Measurements from ENCODE around the gene MIDN. TPM values are rescaled to one million over a fixed set of nuclear protein-coding genes. Genes with fewer than 3 reads are reported as not detected.

MIDN gene
- total and polyA plus RNA-seq, 2 experiments from 2014 or later = 4.0 to 9.4 TPM

DNA sequence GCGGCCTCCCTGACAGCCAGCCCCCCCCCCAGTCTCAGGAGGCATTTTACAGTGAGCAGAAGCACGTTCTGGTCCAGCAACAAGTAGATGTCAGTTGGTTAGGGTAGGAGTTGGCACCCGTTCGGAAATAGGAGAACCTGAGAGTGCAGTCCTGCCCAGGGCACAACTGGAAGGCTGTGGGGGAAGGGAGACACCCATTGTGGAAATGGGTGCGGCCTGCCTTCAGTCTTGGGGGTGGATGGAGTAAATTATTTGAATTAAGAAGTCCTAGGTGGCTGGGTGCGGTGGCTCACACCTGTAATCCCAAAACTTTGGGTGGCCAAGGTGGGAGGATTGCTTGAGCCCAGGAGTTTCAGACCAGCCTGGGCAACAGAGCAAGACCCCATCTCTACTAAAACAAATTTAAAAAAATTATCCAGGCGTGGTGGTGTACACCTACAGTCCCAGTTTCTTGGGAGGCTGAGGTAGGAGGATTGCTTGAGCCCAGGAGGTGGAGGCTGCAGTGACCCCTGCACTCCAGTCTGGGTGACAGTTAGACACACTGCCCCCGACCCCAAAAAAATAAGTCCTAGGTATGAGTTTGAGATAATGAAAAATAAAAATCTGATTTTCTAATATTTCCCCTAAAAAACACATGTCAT is 21.9 kb downstream of the MIDN start:
- Histone ChIP-seq H4K20me1 (ENCODE audit: insufficient read depth) (no peaks in the 10 kb centered on the region), H3K27me3 (replicated peaks; ENCODE audit: insufficient read depth) (no peaks in the 10 kb centered on the region), H3K36me3 (ENCODE audit: low read depth) (peaks cover 34% of the 10 kb centered on the region; the same call in 1 of the 2 replicates), H3K9me2 (ENCODE audit: insufficient read depth) (no peaks in the 10 kb centered on the region), H2AFZ (no peak overlapping the region), H3K27ac (peak overlapping the region; percentile 97), H3K9ac (peak overlapping the region; percentile 97), H3K4me2 (ENCODE audit: unreplicated experiment) (peak overlapping the region; percentile 95), H3K9me3 (ENCODE audit: low read depth) (no peaks in the 10 kb centered on the region), H3K79me2 (ENCODE audit: insufficient read depth) (peaks cover 60% of the 10 kb centered on the region), H3K4me3 (peak overlapping the region; percentile 84), H3F3A (ENCODE audit: insufficient read depth) (peaks cover 32% of the 10 kb centered on the region), H3K4me1 (ENCODE audit: insufficient read depth) (peaks cover 36% of the 10 kb centered on the region)
- in situ Hi-C loops (cut with MboI) = no loop called here
- no peak for TF ChIP-seq EZH2 (IDR thresholded peaks at IDR 0.05; ENCODE audit: insufficient read depth, poor library complexity, severe bottlenecking)
- no peak for TF ChIP-seq EZH2phosphoT487 (IDR thresholded peaks at IDR 0.05; ENCODE audit: insufficient read depth, low read depth)
- DNase-seq = peak; percentile 60
- 6 to 14% methylated on average over 8 of the region's 8 CpGs for WGBS, 2 experiments (ENCODE audit: low coverage in 1 of 2, low lambda C conversion rate in 2 of 2, missing lambda C conversion rate in 2 of 2)

DNA sequence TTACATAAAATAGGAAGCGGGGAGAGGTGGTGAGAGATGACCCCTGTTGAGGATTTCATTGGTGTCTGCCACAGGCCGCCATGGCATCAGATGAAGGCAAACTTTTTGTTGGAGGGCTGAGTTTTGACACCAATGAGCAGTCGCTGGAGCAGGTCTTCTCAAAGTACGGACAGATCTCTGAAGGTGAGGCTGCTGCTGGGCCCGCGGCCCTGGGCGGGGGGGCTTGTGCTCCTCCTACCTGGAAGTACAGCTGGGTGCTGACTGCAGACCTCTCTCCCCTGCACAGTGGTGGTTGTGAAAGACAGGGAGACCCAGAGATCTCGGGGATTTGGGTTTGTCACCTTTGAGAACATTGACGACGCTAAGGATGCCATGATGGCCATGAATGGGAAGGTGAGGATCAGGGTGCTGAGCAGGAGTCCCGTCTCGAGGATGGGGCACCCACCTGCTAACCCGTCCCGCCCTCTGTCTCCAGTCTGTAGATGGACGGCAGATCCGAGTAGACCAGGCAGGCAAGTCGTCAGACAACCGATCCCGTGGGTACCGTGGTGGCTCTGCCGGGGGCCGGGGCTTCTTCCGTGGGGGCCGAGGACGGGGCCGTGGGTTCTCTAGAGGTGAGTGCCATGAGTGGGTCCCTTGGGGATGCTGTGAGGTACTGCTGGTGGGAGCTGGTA is 22.6 kb downstream of the MIDN start:
- Histone ChIP-seq H3K4me2 (ENCODE audit: unreplicated experiment) (peak overlapping the region; percentile 95), H3K27me3 (replicated peaks; ENCODE audit: insufficient read depth) (no peaks in the 10 kb centered on the region), H4K20me1 (ENCODE audit: insufficient read depth) (no peaks in the 10 kb centered on the region), H2AFZ (no peak overlapping the region), H3K9me2 (ENCODE audit: insufficient read depth) (no peaks in the 10 kb centered on the region), H3K4me3 (peak overlapping the region; percentile 84), H3K27ac (peak overlapping the region; percentile 97), H3K4me1 (ENCODE audit: insufficient read depth) (peaks cover 34% of the 10 kb centered on the region), H3K9me3 (ENCODE audit: low read depth) (no peaks in the 10 kb centered on the region), H3F3A (ENCODE audit: insufficient read depth) (peaks cover 32% of the 10 kb centered on the region), H3K36me3 (ENCODE audit: low read depth) (peaks cover 34% of the 10 kb centered on the region; the same call in 1 of the 2 replicates), H3K9ac (peak overlapping the region; percentile 97), H3K79me2 (ENCODE audit: insufficient read depth) (peaks cover 62% of the 10 kb centered on the region)
- TF ChIP-seq EZH2 (IDR thresholded peaks at IDR 0.05; ENCODE audit: insufficient read depth, poor library complexity, severe bottlenecking) (no peak), EZH2phosphoT487 (IDR thresholded peaks at IDR 0.05; ENCODE audit: insufficient read depth, low read depth) (no peak)
- WGBS, 2 experiments (ENCODE audit: low coverage in 1 of 2, low lambda C conversion rate in 2 of 2, missing lambda C conversion rate in 2 of 2) = 52 to 54% methylated on average over 25 to 26 of the region's 26 CpGs
- no peak for DNase-seq
- in situ Hi-C loops (cut with MboI) = no loop called here

GRCh38 chr19:1271528-1272422 is 23.4 kb downstream of the MIDN start:
- Histone ChIP-seq H3K4me2 (ENCODE audit: unreplicated experiment) (peak overlapping the region; percentile 95), H3K4me3 (peak overlapping the region; percentile 84), H3K79me2 (ENCODE audit: insufficient read depth) (peaks cover 69% of the 10 kb centered on the region), H3F3A (ENCODE audit: insufficient read depth) (peaks cover 37% of the 10 kb centered on the region), H3K9me3 (ENCODE audit: low read depth) (no peaks in the 10 kb centered on the region), H3K27ac (peak overlapping the region; percentile 97), H4K20me1 (ENCODE audit: insufficient read depth) (no peaks in the 10 kb centered on the region), H3K9ac (peak overlapping the region; percentile 97), H3K36me3 (ENCODE audit: low read depth) (peaks cover 34% of the 10 kb centered on the region; the same call in 1 of the 2 replicates), H3K9me2 (ENCODE audit: insufficient read depth) (no peaks in the 10 kb centered on the region), H2AFZ (no peak overlapping the region), H3K27me3 (replicated peaks; ENCODE audit: insufficient read depth) (no peaks in the 10 kb centered on the region), H3K4me1 (ENCODE audit: insufficient read depth) (peaks cover 32% of the 10 kb centered on the region)
- no peak for DNase-seq
- in situ Hi-C loops (cut with MboI) = no loop called here
- TF ChIP-seq EZH2phosphoT487 (IDR thresholded peaks at IDR 0.05; ENCODE audit: insufficient read depth, low read depth) = no peak
- 83 to 86% methylated on average over 36 to 37 of the region's 37 CpGs for WGBS, 2 experiments (ENCODE audit: low coverage in 1 of 2, low lambda C conversion rate in 2 of 2, missing lambda C conversion rate in 2 of 2)

All from GM23248 (cell line).